A549 (cell line): ENCODE measurements around the gene GPR22. TPM values are rescaled to one million over a fixed set of nuclear protein-coding genes. Genes with fewer than 3 reads are reported as not detected.

ENCODE experiments used
- ATAC-seq, 2 experiments: fragments of 200-7000 bp in 1 of 2; fragments of >200 bp in 1 of 2; cut with Nextera tagmentation in 1 of 2; cut with Tn5 transposase in 1 of 2; 3 replicates each; pipeline versions ENCODE4 v1.8.0 to v1.9.1; 2018 to 2020; ENCODE audit warnings: mild to moderate bottlenecking in 1 of 2, moderate library complexity in 1 of 2
- CTCF ChIA-PET: fragments of 300-600 bp; sonication (Branson Sonifier 250); formaldehyde crosslinking; extraction: SDS; loops from one replicate; lab custom pipeline; 2021; ENCODE audit warnings: antibody characterized with exemption, inconsistent platforms; lab: Yijun Ruan, JAX
- POLR2A ChIA-PET: fragments of 350-600 bp; formaldehyde crosslinking; extraction: SDS; loops from one replicate; lab custom pipeline; 2021; ENCODE audit warnings: antibody characterized with exemption, inconsistent platforms; lab: Yijun Ruan, JAX
- DNase-seq, 2 experiments: peaks; one replicate each; pipeline versions ENCODE4 v3.0.0 to v3.0.0-alpha.2; 2011 to 2016; ENCODE audit warnings: low read depth in 1 of 2, low spot score in 1 of 2
- FAIRE-seq: peaks from 2 replicates; lab custom pipeline; 2011; peaks lifted over from hg19 to GRCh38; lab: Jason Lieb, UNC
- H3K27ac ChIP-seq, 2 experiments: fragments of >200 bp; sonication (Bioruptor Twin); formaldehyde crosslinking; 3 replicates each; pipeline ENCODE4 v1.5.1; 2016 to 2017
- H3K4me1 ChIP-seq: fragments of >200 bp; sonication (Bioruptor Twin); formaldehyde crosslinking; 3 replicates; pipeline ENCODE4 v1.6.1; 2016
- H3K4me2 ChIP-seq: fragments of >200 bp; sonication (Bioruptor Twin); formaldehyde crosslinking; 3 replicates; pipeline ENCODE4 v1.6.1; 2016
- H3K4me3 ChIP-seq: fragments of >200 bp; sonication (Bioruptor Twin); formaldehyde crosslinking; 3 replicates; pipeline ENCODE4 v1.5.1; 2016
- H3K9me3 ChIP-seq: fragments of >200 bp; sonication (Bioruptor Twin); formaldehyde crosslinking; 3 replicates; pipeline ENCODE4 v1.6.1; 2016
- BCL3 ChIP-seq: fragments of >200 bp; sonication (Bioruptor Twin); formaldehyde crosslinking; IDR thresholded peaks from 3 replicates; pipeline ENCODE4 v1.6.1; 2016
- CBX2 ChIP-seq: fragments of 200-600 bp; sonication (generic); IDR thresholded peaks from 2 replicates; pipeline ENCODE4 v1.6.1; 2016; ENCODE audit warnings: low read depth, mild to moderate bottlenecking, borderline replicate concordance
- CHD4 ChIP-seq: fragments of 200-600 bp; sonication (generic); IDR thresholded peaks from 2 replicates; pipeline ENCODE4 v1.6.1; 2016; ENCODE audit warnings: antibody characterized with exemption, mild to moderate bottlenecking, borderline replicate concordance
- EHF ChIP-seq: fragments of 250-450 bp; sonication (Bioruptor Pico); IDR thresholded peaks from 2 replicates; pipeline ENCODE4 v1.5.0; 2020; ENCODE audit warnings: mild to moderate bottlenecking
- EHMT2 ChIP-seq: fragments of 200-600 bp; sonication (generic); IDR thresholded peaks from 2 replicates; pipeline ENCODE4 v1.6.1; 2016; ENCODE audit warnings: antibody characterized with exemption, low read depth, mild to moderate bottlenecking, moderate library complexity
- ELK1 ChIP-seq: fragments of 150-350 bp; IDR thresholded peaks from 2 replicates; pipeline ENCODE4 v1.6.1; 2014; ENCODE audit warnings: low read depth, mild to moderate bottlenecking, low read length
- HDAC2 ChIP-seq: fragments of 200-600 bp; sonication (generic); IDR thresholded peaks from 2 replicates; pipeline ENCODE4 v1.6.1; 2016
- JUN ChIP-seq, 2 experiments: fragments of >200 bp; sonication (Bioruptor Twin); formaldehyde crosslinking; IDR thresholded peaks; 2 replicates in 1 of 2; 3 replicates in 1 of 2; pipeline ENCODE4 v1.6.1; 2016 to 2017
- KDM1A ChIP-seq: fragments of 200-600 bp; sonication (generic); IDR thresholded peaks from 2 replicates; pipeline ENCODE4 v1.6.1; 2016; ENCODE audit warnings: low read depth, mild to moderate bottlenecking
- KDM5A ChIP-seq: fragments of 200-600 bp; sonication (generic); IDR thresholded peaks from 2 replicates; pipeline ENCODE4 v1.6.1; 2016; ENCODE audit warnings: antibody characterized with exemption, mild to moderate bottlenecking
- MAFK ChIP-seq: fragments of 450-650 bp; IDR thresholded peaks from 2 replicates; pipeline ENCODE4 v1.6.1; 2014; ENCODE audit not compliant: partially characterized antibody
- MAX ChIP-seq: IDR thresholded peaks from 2 replicates; pipeline ENCODE4 v1.6.1; 2012
- MYC ChIP-seq: IDR thresholded peaks from 2 replicates; pipeline ENCODE4 v1.6.1; 2012; ENCODE audit warnings: mild to moderate bottlenecking, inconsistent platforms, low read length, improper control_type of control experiment, borderline replicate concordance
- POLR2A ChIP-seq: IDR thresholded peaks from 2 replicates; pipeline ENCODE4 v1.6.1; 2012; ENCODE audit warnings: mild to moderate bottlenecking, low read length
- POLR2AphosphoS2 ChIP-seq: conservative IDR thresholded peaks from 2 replicates; pipeline ENCODE4 v1.6.1; 2012; ENCODE audit warnings: low read length, improper control_type of control experiment, inconsistent platforms
- RFX5 ChIP-seq: fragments of 450-650 bp; IDR thresholded peaks from 2 replicates; pipeline ENCODE4 v1.7.1; 2014; ENCODE audit warnings: antibody characterized with exemption, mild to moderate bottlenecking, moderate library complexity
- SMC3 ChIP-seq: fragments of >200 bp; sonication (Bioruptor Twin); formaldehyde crosslinking; IDR thresholded peaks from 3 replicates; pipeline ENCODE4 v1.6.1; 2018; ENCODE audit warnings: inconsistent platforms
- TFCP2L1 ChIP-seq: fragments of 250-450 bp; sonication (Bioruptor Pico); IDR thresholded peaks from 2 replicates; pipeline ENCODE4 v1.5.0; 2021; ENCODE audit warnings: mild to moderate bottlenecking
- TP53 ChIP-seq: fragments of 250-450 bp; sonication (Bioruptor Pico); IDR thresholded peaks from 2 replicates; pipeline ENCODE4 v1.5.0; 2021; ENCODE audit warnings: mild to moderate bottlenecking, moderate library complexity
- USF2 ChIP-seq: fragments of 450-650 bp; IDR thresholded peaks from 2 replicates; pipeline ENCODE4 v1.6.1; 2014; ENCODE audit warnings: antibody characterized with exemption
- ZFP36 ChIP-seq: fragments of 450-650 bp; IDR thresholded peaks from 2 replicates; pipeline ENCODE4 v1.6.1; 2014; ENCODE audit warnings: borderline replicate concordance; ENCODE audit not compliant: partially characterized antibody
- ZSCAN20 ChIP-seq: fragments of 250-450 bp; sonication (Bioruptor Pico); IDR thresholded peaks from 2 replicates; pipeline ENCODE4 v1.8.0; 2022; ENCODE audit warnings: mild to moderate bottlenecking, moderate library complexity
- WGBS: methylation state at CpG from one replicate; pipeline ENCODE4 v1.1.6; 2017; ENCODE audit errors: missing lambda C conversion rate; 5-methylcytosine and 5-hydroxymethylcytosine counted together
- polyA plus RNA-seq, 4 experiments: library from polyadenylated mRNA; depleted of rRNA in 3 of 4; stranded (reverse); fragments of >200 nt; fragmentation: RNase III in 1 of 4; extraction: RNeasy Plus Mini Kit Qiagen cat#74134 plus additional on column Dnase treatment in 1 of 4; gene quantifications; 2 replicates in 3 of 4; 3 replicates in 1 of 4; pipeline ENCODE4 v1.2.3, GENCODE V29; 2011 to 2017
- TF ChIP-seq, protein P1 (sequence below): fragments of >200 bp; sonication (Bioruptor Twin); formaldehyde crosslinking; IDR thresholded peaks from 3 replicates; pipeline ENCODE4 v1.5.1; 2016
- TF ChIP-seq, protein P2 (sequence below): fragments of 250-450 bp; sonication (Bioruptor Pico); IDR thresholded peaks from 2 replicates; pipeline ENCODE4 v1.5.0; 2021; ENCODE audit warnings: mild to moderate bottlenecking, moderate library complexity, borderline replicate concordance

GPR22 gene
- polyA plus RNA-seq, 2 of the 4 experiments (the other 2 are of a cell fraction), result not detected

DNA sequence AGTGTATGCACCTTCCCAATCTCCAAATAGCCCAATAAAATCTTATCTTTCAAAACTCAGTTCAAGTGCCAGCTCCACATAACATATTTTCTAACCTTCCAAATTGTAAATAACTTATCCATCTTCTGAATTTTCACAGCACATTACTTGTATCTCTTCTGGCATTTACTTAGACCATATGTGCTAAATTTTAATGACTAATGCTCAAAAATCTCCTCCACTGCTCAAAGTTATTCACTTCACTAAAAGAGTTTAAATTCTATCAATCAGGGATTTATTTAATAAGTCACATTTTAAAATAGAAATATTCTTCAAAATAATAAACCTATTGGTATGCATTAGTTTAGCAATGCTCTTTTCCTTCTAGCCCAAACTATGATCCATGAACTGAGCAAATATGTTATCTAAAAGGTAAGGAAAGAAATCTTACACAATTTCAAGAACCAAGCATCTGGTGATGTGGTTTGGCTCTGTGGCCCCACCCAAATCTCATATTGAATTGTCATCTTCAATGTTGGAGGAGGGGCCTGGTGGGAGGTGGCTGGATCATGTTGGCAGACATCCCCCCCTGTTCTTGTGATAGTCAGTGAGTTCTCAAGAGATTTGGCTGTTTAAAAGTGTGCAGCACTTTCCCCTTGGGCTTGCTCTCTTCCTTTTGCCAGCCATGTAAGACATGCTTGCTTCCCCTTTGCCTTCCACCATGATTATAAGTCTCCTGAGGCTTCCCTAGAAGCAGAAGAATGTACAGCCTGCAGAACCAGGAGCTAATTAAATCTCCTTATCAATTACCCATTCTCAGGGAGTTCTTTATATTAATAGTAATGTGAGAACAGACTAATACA is 28.1 kb upstream of the GPR22 start:
- TF ChIP-seq ZSCAN20 (CRISPR knock-in tag) (no peak), RFX5 (no peak), MAX (no peak), KDM5A (no peak), HDAC2 (no peak), USF2 (no peak), KDM1A (no peak), EHF (CRISPR knock-in tag) (no peak), EHMT2 (no peak), JUN (IDR thresholded peaks at IDR 0.05) (no peak), TP53 (CRISPR knock-in tag) (no peak), POLR2A (no peak), TFCP2L1 (CRISPR knock-in tag) (no peak), BCL3 (no peak), ELK1 (no peak)
- H3K27ac ChIP-seq, result no peak overlapping the region
- no peaks in the 10 kb centered on the region for H3K9me3 ChIP-seq

GRCh38 chr7:107442678-107443077 is 27.2 kb upstream of the GPR22 start:
- Histone ChIP-seq H3K27ac (no peak overlapping the region), H3K4me1 (no peaks in the 10 kb centered on the region), H3K4me3 (no peak overlapping the region), H3K9me3 (no peaks in the 10 kb centered on the region), H3K4me2 (no peak overlapping the region)
- ATAC-seq (no peak), DNase-seq (no peak), FAIRE-seq (no peak)
- TF ChIP-seq, protein P1, sequence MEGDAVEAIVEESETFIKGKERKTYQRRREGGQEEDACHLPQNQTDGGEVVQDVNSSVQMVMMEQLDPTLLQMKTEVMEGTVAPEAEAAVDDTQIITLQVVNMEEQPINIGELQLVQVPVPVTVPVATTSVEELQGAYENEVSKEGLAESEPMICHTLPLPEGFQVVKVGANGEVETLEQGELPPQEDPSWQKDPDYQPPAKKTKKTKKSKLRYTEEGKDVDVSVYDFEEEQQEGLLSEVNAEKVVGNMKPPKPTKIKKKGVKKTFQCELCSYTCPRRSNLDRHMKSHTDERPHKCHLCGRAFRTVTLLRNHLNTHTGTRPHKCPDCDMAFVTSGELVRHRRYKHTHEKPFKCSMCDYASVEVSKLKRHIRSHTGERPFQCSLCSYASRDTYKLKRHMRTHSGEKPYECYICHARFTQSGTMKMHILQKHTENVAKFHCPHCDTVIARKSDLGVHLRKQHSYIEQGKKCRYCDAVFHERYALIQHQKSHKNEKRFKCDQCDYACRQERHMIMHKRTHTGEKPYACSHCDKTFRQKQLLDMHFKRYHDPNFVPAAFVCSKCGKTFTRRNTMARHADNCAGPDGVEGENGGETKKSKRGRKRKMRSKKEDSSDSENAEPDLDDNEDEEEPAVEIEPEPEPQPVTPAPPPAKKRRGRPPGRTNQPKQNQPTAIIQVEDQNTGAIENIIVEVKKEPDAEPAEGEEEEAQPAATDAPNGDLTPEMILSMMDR, result no peak
- peak; percentile 76 for TF ChIP-seq MAFK
- ChIA-PET CTCF (interaction anchor here (0.6 kb wide), 1 partner anchor 392 kb away, joined by 4 read pairs; no protein-coding TSS in a partner anchor), POLR2A (no interaction called here)
- 89% methylated on average over 1 of the region's 1 CpG for WGBS

More for the DNA sequence above, 28.1 kb upstream of the GPR22 start:
- FAIRE-seq, result no peak
- no peak overlapping the region for H3K4me2 ChIP-seq
- CTCF ChIA-PET, result no interaction called here
- H3K4me1 ChIP-seq, result no peaks in the 10 kb centered on the region
- no peak for DNase-seq
- H3K4me3 ChIP-seq, result no peak overlapping the region
- POLR2A ChIA-PET, result no interaction called here
- no peak for ATAC-seq

GRCh38 chr7:107446531-107446930 is 23.3 kb upstream of the GPR22 start:
- ATAC-seq (no peak; a peak in 1 of 6 replicates), DNase-seq (no peak), FAIRE-seq (no peak)
- ChIA-PET CTCF (interaction anchor here (2.2 kb wide), 1 partner anchor 16 kb away, joined by 5 read pairs; no protein-coding TSS in a partner anchor), POLR2A (no interaction called here)
- WGBS, result 89% methylated on average over 1 of the region's 1 CpG
- H3K4me1 ChIP-seq, result no peaks in the 10 kb centered on the region
- H3K27ac ChIP-seq, result no peak overlapping the region
- no peaks in the 10 kb centered on the region for H3K9me3 ChIP-seq
- H3K4me3 ChIP-seq, result no peak overlapping the region
- no peak overlapping the region for H3K4me2 ChIP-seq
- no peak for TF ChIP-seq CHD4
- no peak for TF ChIP-seq MAFK
- TF ChIP-seq CBX2, result no peak
- TF ChIP-seq SMC3, result no peak
- TF ChIP-seq, protein P1, result no peak
- TF ChIP-seq MYC, result no peak
- TF ChIP-seq JUN (IDR thresholded peaks at IDR 0.05), result no peak
- no peak for TF ChIP-seq ZFP36
- TF ChIP-seq POLR2AphosphoS2, result no peak
- TF ChIP-seq, protein P2, sequence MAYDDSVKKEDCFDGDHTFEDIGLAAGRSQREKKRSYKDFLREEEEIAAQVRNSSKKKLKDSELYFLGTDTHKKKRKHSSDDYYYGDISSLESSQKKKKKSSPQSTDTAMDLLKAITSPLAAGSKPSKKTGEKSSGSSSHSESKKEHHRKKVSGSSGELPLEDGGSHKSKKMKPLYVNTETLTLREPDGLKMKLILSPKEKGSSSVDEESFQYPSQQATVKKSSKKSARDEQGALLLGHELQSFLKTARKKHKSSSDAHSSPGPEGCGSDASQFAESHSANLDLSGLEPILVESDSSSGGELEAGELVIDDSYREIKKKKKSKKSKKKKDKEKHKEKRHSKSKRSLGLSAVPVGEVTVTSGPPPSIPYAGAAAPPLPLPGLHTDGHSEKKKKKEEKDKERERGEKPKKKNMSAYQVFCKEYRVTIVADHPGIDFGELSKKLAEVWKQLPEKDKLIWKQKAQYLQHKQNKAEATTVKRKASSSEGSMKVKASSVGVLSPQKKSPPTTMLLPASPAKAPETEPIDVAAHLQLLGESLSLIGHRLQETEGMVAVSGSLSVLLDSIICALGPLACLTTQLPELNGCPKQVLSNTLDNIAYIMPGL, result no peak
- no peak for TF ChIP-seq TFCP2L1 (CRISPR knock-in tag)
